Activated CD8-positive, alpha-beta memory T cell treated with anti-CD3 and anti-CD28 coated beads, Interleukin-2, amount 50 U/mL, for 24 hours (primary cell): Measurements from ENCODE around the gene MAGI2.
"Not testable (repeated sequence)": the region's sequence is repeated elsewhere in the genome, so short reads cannot be mapped to it uniquely, and the experiment has no call there.

Experiments used
- DNase-seq: peaks from one replicate; pipeline ENCODE4 v3.0.0-alpha.2; 2020; ENCODE audit errors: extremely low read depth

Gene MAGI2

GRCh38 chr7:78355834-78356233 is 1097.6 kb downstream of the MAGI2 start:
- no peak for DNase-seq

GRCh38 chr7:78350926-78351325 is 1102.5 kb downstream of the MAGI2 start:
- DNase-seq = no peak

DNA sequence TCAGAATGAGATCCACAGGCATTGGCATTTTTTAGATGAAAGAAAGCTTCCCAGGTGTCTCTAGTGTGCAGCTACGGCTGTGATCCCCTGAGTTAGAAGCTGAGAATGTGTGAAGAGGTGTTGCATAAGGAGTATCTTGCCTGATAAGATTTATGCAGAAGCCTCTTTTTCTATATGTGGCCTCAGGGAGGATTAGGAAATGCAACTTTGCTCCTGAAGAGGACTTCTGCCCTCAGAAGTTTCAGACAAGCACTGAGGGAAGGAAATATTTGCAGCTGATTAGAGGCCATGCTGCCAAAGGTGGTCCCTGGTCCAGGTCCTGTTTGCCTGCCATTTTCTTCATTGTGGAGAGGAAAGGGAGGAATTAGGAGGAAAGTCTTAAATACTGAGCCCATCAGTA is 1103.1 kb downstream of the MAGI2 start:
- no peak for DNase-seq

DNA sequence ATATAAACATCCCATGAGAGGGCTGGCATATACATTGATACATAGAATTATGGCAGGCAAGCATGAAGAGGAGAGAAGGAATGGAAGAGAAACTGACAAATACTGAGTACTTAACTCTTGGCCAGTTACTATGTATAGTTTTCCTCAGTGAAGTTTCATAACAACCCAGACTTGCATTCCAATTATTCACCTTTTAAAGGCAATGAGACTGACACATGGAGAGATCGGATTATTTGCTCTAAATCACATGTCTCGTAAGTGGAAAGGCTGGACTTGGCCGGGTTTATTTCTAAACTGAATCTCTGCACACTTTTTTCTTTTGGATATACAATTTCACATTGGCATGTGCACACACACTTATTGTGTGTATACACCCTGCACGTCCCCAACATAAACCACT is 1106.6 kb downstream of the MAGI2 start:
- DNase-seq = no peak

DNA sequence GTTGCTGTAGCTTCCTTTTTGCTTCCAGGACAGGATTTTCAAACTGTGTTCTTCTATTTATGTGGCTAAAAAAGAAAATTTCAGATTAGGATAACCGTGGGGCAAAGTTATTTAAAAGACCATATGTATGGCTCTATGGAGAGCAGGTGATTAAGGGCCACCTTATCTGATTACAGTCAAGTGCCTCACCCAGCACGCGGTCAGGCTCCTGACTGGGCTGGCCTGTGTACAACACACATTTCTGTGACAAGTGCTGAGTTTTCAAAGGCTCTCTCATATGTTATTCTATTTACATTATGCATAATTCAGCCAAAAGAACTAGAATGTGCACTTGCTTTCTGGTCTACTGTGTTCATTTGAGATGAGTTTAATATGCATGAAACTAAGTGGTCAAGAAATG is 1107.5 kb downstream of the MAGI2 start:
- no peak for DNase-seq

DNA sequence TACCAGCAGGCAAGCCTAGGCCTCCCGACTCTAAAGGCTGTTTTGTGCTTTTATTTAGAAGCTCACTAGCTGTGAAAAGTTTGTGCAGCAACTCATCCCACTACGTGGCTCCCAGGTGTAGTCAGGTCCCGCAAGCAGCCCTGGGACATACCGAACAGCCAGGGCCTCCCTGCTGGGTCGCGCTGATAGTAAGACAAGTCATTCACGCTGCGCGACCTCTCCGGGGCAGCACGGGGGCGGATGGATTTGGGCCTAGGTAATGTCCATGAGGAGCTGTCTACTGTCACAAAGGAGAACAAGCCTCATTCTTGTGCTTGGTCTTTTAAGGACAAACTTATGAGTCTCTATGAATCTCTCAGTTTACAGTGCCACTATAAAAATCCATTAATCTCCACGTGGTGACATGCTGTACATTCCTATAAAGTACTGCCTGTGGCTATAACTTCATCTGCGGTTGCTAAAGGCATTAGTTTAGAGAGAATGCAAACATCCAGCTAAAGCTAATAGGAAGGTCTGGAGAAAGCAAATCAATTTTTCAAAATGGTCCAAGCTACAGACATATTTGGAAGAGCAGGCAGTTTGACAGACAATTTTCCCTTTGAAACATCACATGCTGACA is 1108.1 kb downstream of the MAGI2 start:
- no peak for DNase-seq

DNA sequence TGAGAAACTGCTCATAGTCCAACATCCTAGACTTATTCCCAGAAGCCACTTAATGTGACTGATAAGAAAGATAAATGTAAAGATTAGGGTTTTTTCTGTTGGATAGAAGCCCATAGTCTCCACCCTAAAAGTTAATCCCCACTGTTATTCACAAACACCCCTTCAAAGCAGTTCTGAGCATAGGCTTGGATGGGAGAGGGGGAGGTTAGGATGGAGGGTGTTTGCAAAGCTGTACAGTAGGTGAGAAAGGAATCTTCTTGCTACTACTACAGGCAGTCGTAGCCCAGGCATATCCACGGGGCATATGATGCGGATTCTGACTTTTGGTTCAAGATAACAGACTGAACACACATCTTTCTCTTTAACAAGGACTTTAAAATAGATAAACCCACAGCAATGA is 1119.0 kb downstream of the MAGI2 start:
- no peak for DNase-seq

DNA sequence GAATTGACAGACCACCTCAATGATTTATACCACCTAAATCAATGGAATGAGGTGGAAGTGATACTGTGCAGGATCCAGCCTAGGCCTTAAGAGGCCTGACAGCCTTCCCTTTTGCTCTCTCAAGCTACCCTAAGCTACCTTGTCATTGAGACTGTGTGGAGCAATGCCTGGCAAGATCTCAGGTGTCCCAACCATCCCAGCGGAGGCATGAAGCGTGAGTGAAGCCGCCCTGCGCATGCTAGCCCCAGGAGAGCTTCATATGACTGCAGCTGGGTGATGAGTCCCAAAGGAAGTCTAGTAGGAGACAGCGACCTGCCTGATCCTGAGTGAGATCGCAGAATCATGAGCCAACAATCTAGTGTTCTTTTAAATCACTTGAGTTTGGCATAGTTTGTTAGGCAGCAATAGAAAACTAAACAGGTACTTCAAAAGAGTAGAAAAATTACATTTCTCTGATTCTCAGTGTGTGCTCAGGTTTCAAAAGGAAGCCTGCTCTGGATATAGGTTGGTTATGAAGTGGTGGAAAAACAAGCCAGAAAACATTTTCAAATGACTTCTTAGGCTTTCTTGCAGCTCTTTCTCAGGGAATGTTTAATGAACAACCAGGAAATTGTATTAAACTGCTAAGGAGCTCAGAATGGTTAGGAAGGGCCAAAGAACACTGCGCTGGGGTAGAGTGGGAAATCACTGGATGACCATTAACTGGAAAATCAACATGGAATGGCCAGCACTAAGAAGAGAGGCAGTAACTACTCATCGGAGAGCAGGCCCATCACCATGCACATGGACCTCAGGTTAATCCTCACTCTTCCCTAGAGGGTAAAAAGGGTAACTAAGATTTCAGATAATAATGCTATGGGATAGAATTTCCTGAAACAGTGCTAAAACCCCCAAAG is 1119.7 kb downstream of the MAGI2 start:
- no peak for DNase-seq

GRCh38 chr7:78329001-78329655 is 1124.3 kb downstream of the MAGI2 start:
- no peak for DNase-seq

DNA sequence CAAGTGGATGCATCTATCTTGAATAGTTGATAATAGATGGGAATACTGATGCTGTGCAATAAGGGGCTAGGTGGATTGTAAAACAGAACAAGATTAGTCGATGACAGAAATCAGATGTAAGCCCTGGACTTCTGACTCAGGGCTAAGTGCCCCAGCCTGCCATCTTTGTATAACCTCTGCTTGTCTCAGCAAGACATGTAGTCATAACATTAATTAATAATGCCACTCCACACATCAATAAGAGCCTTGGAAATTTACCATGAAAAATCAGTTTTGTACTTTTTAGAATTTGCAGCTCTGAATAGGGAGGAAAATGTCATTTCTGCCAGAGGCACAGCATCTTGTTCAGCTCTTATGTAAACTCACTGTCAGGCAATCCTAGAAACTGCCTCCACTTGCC is 1125.7 kb downstream of the MAGI2 start:
- DNase-seq = no peak

- DNase-seq = no peak
Observed at GRCh38 chr7:78326876-78327275, 1126.6 kb downstream of the MAGI2 start.

DNA sequence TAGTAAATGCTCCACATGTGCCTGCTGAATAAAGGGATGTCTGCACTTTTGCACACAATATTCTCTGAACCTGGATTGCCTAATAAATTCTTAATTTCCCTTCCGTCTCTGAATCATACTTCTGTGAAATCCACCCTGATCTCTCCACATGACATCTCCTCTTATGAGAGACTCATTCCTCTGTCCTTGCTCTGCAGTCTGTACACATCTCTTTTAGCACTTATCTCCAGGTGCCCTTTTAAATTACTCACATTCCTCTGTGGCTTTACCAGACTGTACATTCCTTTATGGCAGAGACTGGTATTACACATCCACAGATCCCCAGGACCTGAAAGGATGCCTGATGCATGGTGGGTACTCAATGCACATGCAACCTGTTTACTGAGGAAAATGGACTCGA is 1127.3 kb downstream of the MAGI2 start:
- no peak for DNase-seq

GRCh38 chr7:78323118-78323517 is 1130.3 kb downstream of the MAGI2 start:
- DNase-seq = no peak

- DNase-seq = not testable (repeated sequence)
Observed at GRCh38 chr7:78322231-78322630, 1131.2 kb downstream of the MAGI2 start.

DNA sequence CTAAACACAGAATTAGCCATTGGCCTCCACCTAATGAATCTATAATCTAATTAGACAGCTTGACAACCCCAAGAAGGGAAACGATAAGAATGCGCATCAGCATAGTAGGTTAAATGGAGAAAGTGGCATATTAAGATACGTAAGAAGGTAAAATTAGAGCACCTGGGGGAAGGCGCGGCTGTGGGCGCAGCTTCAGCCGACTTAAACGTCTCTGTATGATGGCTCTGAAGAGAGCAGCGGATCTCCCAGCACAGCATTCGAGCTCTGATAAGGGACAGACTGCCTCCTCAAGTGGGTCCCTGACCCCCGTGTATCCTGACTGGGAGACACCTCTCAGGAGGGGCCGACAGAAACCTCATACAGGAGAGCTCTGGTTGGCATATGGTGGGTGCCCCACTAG is 1136.1 kb downstream of the MAGI2 start:
- no peak for DNase-seq

GRCh38 chr7:78316110-78316509 is 1137.4 kb downstream of the MAGI2 start:
- DNase-seq = no peak

- DNase-seq = no peak
Observed at GRCh38 chr7:78315119-78315518, 1138.3 kb downstream of the MAGI2 start.

- DNase-seq = no peak
Observed at GRCh38 chr7:78311181-78311580, 1142.3 kb downstream of the MAGI2 start.

DNA sequence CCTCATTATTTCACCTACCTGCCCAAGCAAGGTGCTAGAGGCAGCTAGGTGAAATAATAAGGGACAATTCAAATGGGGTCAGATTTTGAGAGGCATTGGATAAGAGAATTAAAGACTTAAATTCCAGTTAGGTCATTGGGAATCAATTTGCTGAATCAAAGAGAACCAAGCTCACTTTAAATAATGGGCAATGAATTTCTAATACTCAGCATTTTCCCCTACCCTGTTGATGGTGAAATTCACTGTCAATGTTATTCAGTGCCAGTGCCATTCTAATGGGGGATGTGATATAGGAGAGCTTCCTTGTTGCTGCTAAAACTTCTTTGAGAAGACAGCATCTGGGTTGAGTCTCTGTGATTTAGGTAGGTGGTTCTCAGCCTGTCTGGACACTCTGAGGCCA is 1145.6 kb downstream of the MAGI2 start:
- DNase-seq = no peak

GRCh38 chr7:78306634-78307033 is 1146.8 kb downstream of the MAGI2 start:
- no peak for DNase-seq

DNA sequence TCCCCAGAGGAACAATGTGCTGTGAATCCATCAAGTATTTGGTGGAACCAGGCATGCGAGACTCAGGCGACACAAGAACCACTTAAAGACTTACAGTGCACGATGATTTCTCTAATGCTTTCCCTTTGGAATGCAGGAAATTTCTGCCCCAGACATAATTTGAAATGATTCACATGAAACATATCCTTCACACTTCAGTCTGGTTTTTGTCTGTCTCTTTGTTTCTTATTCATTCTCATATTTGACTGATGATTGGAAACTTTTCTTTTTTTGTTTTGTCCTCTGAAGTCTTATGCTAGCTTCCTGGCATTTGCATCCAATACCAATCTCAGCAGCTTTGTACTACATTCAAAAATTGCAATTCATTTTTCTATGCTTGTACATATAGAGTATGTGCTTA is 1152.1 kb downstream of the MAGI2 start:
- DNase-seq = no peak

- DNase-seq = no peak
Observed at GRCh38 chr7:78299088-78299487, 1154.4 kb downstream of the MAGI2 start.
